ENCODE data around the gene ESYT2.
"Not testable (repeated sequence)": the region's sequence is repeated elsewhere in the genome, so short reads cannot be mapped to it uniquely, and the experiment has no call there.

The ESYT2 gene

DNA sequence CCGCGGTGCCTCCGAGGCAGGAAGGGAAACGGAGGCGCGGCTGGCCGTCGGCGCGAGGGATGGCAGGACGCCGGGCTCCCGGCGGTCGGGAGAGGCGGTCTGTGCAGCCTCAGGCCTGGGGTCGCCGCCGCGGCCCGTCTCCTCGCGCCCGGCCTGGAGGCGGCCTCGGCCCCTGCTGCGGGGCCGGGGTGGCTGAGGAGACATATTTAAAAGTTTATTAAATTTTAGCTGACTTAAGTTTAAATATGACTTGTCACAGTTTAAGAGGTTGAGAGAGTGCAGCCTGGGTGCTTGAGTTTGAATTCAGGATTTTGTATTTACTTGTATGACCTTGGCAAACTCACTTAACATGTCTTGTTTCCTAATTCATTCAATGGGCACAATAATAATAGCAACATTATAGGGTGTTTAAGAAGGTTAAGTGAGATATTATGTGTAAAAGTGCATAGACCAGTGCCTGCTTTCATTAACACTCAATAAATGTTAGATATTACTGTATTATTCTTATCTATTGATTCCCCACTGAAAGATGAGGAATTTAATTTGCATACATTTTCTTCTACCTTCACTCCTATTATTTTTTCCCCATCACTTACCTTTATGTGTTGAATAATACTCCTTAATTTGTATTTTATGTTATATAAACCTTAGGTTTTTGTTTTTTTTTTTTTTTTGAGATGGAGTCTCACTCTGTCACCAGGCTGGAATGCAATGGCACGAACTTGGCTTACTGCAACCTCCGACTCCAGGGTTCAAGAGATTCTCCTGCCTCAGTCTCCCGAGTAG is 27.8 kb upstream of the ESYT2 start:
- no peak for DNase-seq (ENCODE audit: low read depth in 2 of 2)

DNA sequence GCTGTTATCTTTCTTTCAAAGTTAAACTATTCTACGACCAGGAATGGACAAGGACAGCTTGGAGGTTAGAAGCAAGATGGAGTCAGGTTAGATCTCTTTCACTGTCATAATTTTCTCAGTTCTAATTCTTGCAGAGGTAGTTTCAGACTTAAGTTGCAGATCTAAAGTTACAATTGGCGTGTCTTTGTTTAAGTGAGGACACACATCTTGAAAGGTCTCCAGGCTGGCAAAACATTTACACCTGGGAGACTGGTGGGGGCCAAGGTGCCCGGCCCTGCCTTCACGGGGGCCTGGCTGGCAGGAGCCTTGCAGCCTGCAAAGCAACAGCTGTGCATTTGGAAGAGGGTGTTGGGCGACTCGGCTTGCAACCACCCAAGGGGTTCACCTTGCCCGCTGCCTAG is 25.4 kb upstream of the ESYT2 start:
- no peak for DNase-seq (ENCODE audit: low read depth in 2 of 2)

DNA sequence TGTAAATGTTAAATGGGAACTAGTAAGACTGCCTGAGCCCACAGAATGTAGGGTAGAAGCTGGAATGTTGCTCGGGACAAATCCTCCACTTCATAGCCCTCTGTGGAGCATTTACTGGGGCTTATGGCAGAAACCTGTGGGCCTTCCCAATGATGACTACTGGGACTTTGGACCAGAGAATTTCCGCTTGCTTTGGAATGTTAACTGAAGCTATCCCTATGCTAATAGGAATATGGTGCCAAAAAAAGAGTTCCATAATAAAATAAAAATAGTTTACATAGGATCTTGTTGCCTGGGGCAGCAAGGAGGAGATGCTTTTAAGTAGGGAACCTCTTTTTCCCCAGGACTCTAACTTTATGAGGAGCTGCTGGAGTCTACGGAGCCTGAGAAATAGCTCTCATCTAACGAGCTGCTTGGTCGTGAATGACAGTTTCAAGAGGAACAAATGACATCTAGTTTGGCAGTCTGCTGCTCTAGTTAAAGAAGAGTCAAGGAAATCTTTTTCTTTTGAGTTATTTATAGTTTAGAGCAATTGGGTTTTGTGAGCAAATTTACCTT is 21.3 kb upstream of the ESYT2 start:
- DNase-seq (ENCODE audit: low read depth in 2 of 2) = no peak

DNA sequence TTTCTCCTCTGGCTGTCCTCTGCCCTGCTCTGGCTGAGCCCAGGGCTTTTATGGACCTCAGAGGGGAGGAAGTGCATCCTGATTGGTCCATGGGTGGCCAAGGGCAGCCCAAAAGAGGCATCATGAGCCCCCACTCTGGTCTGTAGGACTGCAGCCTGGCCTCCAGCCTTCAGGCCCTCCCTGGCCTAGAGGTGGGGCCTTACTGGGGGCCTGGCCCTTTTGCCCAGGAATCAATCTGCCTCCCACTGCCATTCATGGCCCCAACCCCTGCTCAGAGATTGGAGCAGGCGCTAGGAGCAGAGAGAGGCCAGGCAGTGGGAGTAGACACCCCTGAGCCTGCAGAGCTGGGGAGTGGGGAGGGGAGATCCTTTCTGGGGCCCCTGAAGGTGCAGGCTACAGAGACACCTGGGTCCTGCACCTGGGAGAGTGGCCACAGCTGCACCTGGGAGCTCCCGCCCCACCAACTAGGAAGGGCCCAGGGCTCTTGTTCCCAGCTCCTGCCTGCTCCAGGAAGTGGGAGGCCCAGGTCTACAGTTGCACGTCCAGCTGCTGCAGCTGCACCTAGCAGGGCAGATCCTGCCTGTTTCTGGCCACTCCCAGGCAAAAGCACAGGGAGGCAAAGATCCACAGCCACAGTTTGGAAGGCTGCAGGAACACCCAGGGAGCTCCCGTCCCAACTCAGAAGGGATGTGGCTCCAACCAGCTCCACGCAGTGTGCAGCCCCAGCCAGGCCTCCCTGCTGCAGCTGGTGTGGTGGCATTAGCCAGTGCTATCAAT is 20.6 kb upstream of the ESYT2 start:
- DNase-seq (ENCODE audit: low read depth in 2 of 2) = no peak

DNA sequence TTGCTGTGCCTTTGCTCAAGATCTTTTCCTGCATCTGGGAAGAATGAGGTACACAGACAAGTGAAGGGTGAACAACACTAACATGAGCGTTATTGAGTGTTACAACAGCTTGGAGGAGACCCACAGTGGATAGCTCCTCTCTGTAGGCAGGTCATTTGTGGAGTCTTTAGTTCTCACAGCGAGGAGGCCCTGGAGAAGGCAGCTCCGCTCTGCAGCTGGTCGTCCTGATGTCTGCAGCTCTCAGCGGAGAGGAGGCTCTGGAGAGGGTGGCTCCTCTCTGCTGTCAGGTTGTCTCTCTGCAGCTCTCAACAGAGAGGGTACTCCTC is 20.1 kb upstream of the ESYT2 start:
- no peak for DNase-seq (ENCODE audit: low read depth in 2 of 2)

DNA sequence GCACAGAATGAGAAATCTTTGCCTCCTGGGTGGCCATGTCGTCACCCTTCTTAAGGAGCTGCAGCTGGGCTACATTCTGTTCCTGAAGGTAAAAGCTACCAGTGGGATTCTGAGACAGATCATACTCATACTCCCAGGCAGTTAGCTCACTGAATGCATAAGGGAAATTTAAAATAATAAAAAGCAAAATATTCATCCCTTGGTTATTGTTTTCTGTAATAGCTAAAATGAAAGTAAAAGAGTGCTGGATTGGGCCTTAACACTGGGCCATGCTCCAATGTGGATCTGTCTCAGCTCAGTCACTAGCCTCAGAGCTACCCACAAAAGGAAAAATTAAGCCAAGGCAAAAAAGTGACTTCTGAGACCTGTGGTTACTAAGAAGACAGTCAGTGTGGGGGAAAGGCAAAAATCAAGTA is 18.1 kb upstream of the ESYT2 start:
- DNase-seq (ENCODE audit: low read depth in 2 of 2) = peak in 1 of 2 donors; percentile 10

DNA sequence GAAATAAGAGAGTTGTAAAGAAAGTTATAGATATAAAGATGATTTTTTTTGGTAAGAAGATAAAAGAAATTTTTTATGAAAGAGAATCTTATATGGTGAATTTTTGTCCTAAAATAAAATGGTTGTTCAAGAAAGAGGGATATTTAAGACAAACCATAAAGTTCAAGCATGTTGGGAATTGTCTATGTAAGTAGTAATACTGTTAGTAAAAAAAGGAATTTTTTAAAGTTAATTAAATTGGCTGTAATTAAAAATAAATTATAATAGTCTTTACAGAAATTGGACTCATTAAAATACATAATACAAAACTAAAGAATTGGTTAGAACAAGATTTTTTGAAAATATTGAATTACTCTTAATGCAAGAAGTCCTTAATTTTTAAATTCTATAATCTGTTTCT is 17.0 kb upstream of the ESYT2 start:
- no peak for DNase-seq (ENCODE audit: low read depth in 2 of 2)

DNA sequence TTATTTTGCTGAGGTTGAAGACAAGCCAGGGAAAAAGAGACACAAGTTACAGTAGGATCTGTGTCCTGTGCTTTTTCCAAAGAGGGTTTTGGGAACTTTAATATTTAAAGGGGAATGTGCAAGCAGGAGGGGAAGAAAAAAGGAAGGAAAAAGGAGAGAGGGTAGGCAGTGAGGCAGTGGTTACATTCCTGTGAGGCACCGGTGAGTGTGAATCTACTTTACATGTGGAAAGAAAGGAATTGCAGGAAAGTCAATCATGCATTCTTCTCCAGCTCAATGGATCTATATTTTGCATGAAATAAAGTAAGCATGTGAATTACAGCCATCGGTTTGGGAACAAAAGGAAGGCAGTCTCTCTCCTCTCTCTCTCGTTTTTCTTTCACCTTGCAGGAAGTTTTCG is 14.5 kb upstream of the ESYT2 start:
- no peak for DNase-seq (ENCODE audit: low read depth in 2 of 2)

DNA sequence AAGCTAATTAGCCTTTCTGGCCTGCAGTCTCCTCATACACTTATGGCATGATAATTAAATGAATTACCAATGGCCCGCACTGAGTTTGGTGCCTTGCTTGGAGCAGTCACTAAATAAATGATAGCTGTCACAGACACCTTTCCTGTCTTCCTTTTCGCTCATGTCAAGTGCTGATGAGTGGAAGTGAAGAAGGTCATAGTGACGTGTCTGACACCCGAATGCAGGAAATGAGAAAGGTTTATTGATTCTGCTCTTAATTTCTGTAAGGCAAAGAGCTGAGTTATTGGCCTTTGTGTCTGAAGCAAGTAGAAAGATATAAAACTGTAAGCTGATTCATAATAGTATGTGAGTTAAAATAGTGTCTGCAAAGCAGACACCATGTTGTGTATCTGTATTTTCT is 13.2 kb upstream of the ESYT2 start:
- no peak for DNase-seq (ENCODE audit: low read depth in 2 of 2)

DNA sequence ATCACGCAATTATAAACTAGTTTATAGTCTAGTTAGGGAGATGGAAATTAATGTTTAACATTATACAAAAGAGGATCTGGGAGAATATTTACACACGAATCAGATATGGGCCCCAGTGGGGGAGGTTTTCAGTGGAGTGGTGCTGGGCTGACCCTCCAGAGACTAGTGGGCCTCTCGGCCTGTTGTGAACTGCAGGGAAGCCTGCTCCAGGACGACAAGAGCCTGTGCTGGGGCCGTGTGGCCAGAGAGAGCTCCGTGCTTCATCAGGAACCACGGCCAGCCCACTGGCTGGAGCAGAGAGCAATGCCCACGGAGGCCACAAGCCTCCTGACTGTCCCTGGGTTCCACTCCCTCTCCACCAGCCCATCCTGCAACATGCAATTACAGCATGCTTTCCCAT is 11.3 kb upstream of the ESYT2 start:
- DNase-seq (ENCODE audit: low read depth in 2 of 2) = no peak

DNA sequence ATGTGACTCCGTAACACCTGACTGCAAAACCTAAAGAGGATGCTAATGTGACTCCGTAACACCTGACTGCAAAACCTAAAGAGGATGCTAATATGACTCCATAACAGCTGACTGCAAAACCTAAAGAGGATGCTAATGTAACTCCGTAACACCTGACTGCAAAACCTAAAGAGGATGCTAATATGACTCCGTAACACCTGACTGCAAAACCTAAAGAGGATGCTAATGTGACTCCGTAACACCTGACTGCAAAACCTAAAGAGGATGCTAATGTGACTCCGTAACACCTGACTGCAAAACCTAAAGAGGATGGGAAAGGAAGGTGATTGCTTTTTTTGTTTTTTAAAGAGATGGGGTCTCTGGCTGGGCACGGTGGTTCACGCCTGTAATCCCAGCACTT is 9.9 kb upstream of the ESYT2 start:
- not testable (repeated sequence) for DNase-seq (ENCODE audit: low read depth in 2 of 2)

DNA sequence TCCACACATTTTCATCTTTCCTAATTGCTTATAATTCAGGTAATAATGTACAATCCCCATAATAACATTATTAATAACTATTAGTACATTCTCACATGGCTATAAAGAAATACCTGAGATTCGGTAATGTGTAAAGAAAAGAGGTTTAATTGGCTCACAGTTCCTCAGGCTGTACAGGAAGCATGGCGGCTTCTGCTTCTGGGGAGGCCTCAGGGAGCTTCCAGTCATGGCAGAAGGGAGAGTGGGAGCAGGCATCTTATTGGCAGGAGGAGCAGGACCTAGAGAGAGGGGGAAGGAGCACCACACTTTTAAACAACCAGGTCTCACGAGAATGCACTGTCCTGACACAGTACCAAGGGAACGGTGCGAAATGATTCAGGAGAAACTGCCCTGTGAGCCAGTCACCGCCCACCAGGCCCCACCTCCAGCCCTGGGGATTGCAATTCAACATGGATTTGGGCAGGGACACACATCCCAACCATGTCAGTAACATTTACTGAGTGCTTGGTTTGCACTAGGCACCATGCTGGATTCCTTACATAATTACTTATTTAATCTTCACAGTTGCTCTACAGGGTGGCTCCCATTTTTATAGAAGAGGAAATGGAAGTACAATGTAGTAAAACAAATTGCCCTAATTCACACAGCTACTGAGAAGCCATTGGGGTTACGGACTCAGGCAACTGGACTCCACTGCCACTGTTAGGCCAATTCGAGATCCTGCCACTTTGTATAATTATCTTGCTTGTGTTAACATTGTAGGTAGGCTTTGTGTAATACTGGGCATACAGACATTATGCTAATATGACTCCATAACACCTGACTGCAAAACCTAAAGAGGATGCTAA is 8.7 kb upstream of the ESYT2 start:
- no peak for DNase-seq (ENCODE audit: low read depth in 2 of 2)

DNA sequence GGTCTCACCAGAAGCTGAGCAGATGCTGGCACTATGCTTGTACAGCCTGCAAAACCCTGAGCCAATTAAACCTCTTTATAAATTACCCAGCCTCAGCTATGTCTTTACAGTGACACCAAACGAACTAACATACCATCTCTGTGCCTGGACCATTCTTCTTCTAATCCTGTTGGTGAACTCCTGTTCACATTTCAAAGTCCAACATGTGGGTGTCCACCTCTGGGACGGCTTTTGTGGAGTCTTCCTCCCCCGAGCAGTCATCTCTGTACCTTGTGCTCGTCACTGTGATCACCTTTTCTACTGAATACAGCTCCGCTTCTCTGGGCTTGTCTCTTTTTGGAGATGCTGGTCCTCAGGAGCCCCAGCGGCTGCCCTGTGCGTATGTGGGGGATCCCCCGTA is 7.4 kb upstream of the ESYT2 start:
- no peak for DNase-seq (ENCODE audit: low read depth in 2 of 2)

DNA sequence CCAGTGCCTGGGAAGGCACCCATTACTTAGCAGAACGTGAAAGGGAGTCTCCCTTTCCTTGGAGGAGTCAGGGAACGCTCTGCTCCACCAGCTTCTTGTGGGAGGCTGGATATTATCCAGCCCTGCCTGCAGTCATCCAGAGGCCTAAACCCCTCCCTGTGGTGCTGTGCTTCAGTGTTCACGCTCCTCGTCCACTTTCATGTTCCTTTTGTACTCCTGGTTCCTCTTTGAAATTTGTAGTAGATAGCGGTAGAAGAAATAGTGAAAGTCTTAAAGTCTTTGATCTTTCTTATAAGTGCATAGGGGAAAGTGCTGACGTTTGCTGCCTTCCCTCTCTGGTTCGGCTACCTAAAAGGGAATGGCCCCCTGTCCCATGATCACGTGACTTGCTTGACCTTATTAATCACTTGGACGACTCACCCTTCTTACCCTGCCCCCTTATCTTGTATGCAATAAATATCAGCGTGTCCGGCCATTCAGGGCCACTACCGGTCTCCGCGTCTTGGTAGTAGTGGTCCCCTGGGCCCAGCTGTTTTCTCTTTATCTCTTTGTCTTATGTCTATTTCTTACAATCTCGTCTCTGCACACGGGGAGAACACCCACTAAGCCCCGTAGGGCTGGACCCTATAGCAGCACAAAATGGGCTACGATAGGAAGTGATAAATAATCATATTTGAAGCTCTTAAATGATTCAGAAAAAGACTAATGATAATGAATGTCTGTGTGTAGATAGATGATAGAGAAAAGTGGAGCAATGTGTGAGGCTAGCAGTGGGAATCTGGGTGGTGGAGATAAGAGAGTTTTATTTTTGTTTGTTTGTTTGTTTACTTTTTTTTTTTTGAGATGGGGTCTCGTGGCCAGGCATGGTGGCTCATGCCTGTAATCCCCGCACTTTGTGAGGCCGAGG is 5.8 kb upstream of the ESYT2 start:
- DNase-seq (ENCODE audit: low read depth in 2 of 2) = no peak

DNA sequence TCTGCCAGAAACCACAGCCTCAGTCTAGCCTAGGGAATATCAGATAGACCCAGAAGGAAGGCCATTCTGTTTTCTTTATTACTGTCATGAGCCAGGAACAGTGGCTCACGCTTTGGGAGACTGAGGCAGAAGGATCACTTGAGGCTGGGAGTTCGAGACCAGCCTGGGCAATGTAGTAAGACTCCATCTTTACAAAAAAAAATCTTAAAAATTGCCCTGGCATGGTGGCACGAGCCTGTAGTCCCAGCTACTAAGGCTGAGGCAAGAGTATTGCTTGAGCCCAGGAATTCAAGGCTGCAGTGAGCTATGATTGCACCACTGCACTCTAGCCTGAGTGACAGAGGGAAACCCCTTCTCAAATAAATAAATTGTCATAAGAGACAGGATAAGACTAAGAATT is 3.7 kb upstream of the ESYT2 start:
- DNase-seq (ENCODE audit: low read depth in 2 of 2) = no peak

DNA sequence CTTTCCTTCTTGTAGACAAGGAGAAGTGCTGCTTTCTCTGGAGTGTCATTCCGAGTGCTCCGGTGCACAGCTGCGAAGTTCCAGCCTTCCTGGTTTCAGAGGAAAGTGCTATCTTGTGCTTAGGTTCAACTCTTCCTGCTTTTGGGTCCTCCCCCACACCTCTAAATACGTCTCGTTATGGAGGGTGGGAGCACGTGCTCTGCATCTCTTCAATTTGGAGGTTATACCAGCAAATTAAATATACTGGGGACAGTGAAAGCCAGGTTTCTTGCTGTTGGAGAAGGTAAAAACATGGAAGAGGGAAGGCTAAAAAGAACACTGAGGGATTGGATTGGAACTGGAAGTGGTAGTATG is 2.4 kb upstream of the ESYT2 start:
- no peak for DNase-seq (ENCODE audit: low read depth in 2 of 2)

DNA sequence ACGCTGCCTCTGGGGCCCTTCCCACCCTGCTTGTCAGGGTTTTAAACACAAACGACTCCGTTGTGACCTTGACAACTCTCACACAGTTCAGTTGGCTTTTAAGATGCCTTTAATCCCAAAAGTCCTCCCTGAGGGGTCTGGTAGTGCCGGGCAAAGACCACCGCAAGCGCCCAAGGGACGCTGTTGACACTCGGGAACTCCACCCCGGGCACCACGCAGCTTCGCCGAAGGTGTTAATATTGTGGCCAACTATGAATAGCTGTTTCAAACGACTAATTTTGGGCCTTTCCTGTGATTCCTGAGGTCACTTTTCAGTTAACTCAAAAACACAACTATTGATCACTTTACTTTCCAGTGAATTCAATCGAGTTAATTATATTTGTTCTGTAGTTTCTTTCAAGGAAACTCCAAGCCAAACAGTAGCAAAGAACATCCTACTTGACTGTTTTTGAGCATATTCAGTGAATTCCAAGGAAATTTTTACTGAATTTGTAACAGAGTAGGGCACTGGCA is 958 bp upstream of the ESYT2 start:
- DNase-seq (ENCODE audit: low read depth in 2 of 2) = no peak

DNA sequence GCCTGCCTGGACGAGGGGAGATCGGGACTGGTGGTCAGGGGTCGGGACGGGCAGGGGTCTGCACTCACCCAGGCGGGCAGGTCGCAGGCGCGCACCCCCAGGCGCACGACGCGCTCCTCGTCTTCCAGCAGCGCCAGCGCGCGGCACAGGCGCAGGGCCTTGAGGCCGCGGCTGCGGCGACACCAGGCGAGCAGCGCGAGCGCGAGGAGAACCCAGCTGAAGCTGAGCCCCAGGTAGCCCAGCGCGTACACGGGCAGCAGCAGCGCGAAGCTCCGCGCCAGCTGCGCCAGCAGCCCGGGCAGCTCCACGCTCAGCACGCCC is 328 bp downstream of the ESYT2 start:
- DNase-seq (ENCODE audit: low read depth in 2 of 2) = peak; percentile 33 to 68

DNA sequence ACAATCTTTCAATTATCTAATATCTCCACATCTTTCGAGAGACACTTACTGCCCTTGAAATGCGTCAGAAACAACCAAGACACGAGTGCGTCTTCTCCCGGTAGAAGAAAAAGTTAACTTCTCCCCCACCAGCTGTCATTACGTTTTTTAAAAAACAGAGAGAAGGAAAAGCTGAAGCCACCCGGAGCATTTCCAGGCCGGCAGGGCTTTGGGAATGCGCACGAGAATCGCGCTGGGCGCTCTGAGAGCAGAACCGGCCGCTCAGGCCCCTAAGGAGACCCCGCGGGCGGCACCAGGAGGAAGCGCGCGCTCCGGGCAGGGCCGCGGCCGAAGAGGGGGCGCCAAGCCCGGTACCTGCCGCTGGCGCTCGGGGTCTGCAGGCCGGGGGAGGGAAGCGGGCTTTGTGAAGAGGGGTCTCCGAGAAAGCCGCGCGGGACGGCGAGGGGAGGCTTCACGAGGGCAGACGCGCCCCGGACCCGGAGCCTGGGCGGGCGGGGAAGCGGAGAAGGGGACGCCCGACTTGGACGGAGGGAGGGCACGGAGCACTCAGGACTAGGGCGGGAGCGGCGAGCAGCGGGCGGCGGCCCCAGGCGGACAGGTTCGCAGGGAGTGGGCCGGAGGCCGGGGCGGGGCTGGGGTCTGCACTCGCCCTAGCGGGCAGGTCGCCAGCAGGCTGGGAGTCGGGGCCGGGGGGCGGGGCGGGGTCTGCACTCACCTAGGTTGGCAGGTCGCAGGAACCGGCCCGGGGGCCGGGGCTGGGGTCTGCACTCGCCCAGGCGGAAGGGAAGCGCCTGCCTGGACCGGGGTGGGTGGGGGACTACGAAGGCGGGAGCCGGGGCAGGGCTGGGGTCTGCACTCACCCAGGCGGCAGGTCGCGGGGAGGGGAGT is 932 bp downstream of the ESYT2 start:
- peak in 1 of 2 donors; percentile 28 for DNase-seq (ENCODE audit: low read depth in 2 of 2)

DNA sequence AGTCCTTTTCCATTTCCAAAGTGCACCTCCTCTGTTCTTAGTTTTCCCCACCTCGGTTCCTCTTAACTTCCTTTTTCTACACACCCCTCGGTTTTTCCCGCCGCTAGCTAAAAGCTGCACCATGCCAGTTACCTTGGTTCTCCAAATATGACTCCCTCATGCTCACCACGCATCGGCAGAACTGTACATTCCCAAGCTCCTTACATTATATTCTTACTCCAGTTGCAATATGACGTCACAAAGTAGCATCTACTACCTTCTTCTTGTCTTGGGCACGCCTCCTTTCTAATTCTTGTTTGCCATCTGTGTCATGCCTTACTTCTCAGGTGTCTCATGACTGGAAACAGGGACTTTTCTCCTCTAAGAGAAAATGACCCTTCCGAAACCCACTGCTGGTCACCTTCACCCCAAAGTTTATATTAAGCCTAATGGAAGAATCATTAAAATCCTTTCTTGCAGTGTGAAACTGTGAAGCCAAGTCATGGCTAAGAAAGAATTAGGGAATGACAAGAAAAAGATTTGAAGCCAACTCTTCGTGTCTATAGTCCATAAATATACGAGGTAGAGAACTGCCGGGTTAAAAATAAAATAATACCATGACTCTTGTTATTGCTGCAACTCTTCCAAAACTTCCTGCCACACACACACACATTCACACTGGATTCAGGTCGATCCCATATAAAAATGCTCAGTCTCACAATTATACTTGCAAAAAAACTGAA is 1.7 kb downstream of the ESYT2 start:
- no peak for DNase-seq (ENCODE audit: low read depth in 2 of 2)

Measured in stimulated activated CD8-positive, alpha-beta memory T cell treated with anti-CD3 and anti-CD28 coated beads, Interleukin-7, amount 100 ng/mL, for 4 hours (primary cell).